CD4-positive, alpha-beta T cell (primary cell): Measurements from ENCODE around the gene SSBP3. TPM values are rescaled to one million over a fixed set of nuclear protein-coding genes. Genes with fewer than 3 reads are reported as not detected.

Experiments used
- ATAC-seq: fragments of 200-7000 bp; cut with Tn5 transposase; one replicate; pipeline ENCODE4 v1.10.0; 2022; ENCODE audit warnings: mild to moderate bottlenecking; ENCODE audit not compliant: poor library complexity
- CTCF ChIA-PET: fragments of 350-600 bp; sonication (Branson Sonifier 250); formaldehyde crosslinking; loops from one replicate; lab custom pipeline; 2021; ENCODE audit warnings: antibody characterized with exemption, inconsistent platforms; lab: Charles Lee
- POLR2A ChIA-PET: fragments of 350-600 bp; sonication (Branson Sonifier 250); formaldehyde crosslinking; loops from one replicate; lab custom pipeline; 2021; ENCODE audit warnings: antibody characterized with exemption, inconsistent platforms; lab: Charles Lee
- DNase-seq, 14 experiments: peaks; one replicate each; pipeline ENCODE4 v3.0.0-alpha.2; 2013 to 2020; ENCODE audit warnings: mixed read lengths in 2 of 14
- H3K27ac ChIP-seq, 2 donors: one replicate each; pipeline versions ENCODE4 v1.5.1 to v1.7.0; 2013; ENCODE audit warnings: low read length in 2 of 2, low read depth in 1 of 2, mild to moderate bottlenecking in 1 of 2
- H3K27me3 ChIP-seq, 2 experiments: 1 replicate in 1 of 2; 2 replicates in 1 of 2; pipeline versions ENCODE4 v1.6.1 to v1.7.0; 2013; ENCODE audit warnings: low read length in 2 of 2, control low read depth in 1 of 2, mild to moderate bottlenecking in 1 of 2, moderate library complexity in 1 of 2; ENCODE audit not compliant: insufficient read depth in 2 of 2, control insufficient read depth in 1 of 2
- H3K36me3 ChIP-seq: one replicate; pipeline ENCODE4 v1.6.1; 2013; ENCODE audit warnings: low read length, control low read depth; ENCODE audit not compliant: insufficient read depth
- H3K4me1 ChIP-seq: one replicate; pipeline ENCODE4 v1.6.1; 2013; ENCODE audit warnings: low read length, control low read depth; ENCODE audit not compliant: insufficient read depth
- H3K4me3 ChIP-seq: one replicate; pipeline ENCODE4 v1.5.1; 2013; ENCODE audit warnings: mild to moderate bottlenecking, low read length, moderate library complexity
- H3K9me3 ChIP-seq, 2 experiments: 1 replicate in 1 of 2; 2 replicates in 1 of 2; pipeline versions ENCODE4 v1.6.1 to v1.7.0; 2013; ENCODE audit warnings: low read length in 2 of 2, mild to moderate bottlenecking in 2 of 2, control low read depth in 1 of 2, moderate library complexity in 1 of 2; ENCODE audit not compliant: control insufficient read depth in 1 of 2, insufficient read depth in 1 of 2
- H3K27ac Mint-ChIP-seq: one replicate; pipeline ENCODE4 v1.8.0; 2020; ENCODE audit warnings: mixed read lengths
- H3K27me3 Mint-ChIP-seq: one replicate; pipeline ENCODE4 v1.8.0; 2021; ENCODE audit warnings: mixed read lengths
- H3K36me3 Mint-ChIP-seq: one replicate; pipeline ENCODE4 v1.8.0; 2021; ENCODE audit warnings: low read depth, mixed read lengths
- H3K4me1 Mint-ChIP-seq: one replicate; pipeline ENCODE4 v1.8.0; 2021; ENCODE audit warnings: low read depth, mixed read lengths
- H3K4me3 Mint-ChIP-seq: one replicate; pipeline ENCODE4 v1.8.0; 2020; ENCODE audit warnings: mild to moderate bottlenecking, mixed read lengths
- H3K9me3 Mint-ChIP-seq: one replicate; pipeline ENCODE4 v1.8.0; 2020; ENCODE audit warnings: mixed read lengths
- intact Hi-C, 2 experiments: fragments of 100-400 bp; cut with DNase I in 1 of 2; cut with micrococcal nuclease in 1 of 2; formaldehyde crosslinking; loops; one replicate each; pipeline versions ENCODE4 v1.15.1 to v1.9.0; 2023 to 2025; cut with DNase I, micrococcal nuclease
- total RNA-seq, 174 experiments: library from RNA in 2 of 174; stranded (reverse) in 2 of 174; gene quantifications; one replicate each; pipeline ENCODE4 v1.2.3 and lab custom pipeline; 2021 to 2026
- TF ChIP-seq, protein P1 (sequence below): fragments of 200-600 bp; IDR thresholded peaks from one replicate; pipeline ENCODE4 v1.8.0; 2022; ENCODE audit warnings: antibody characterized with exemption, mild to moderate bottlenecking

Gene SSBP3
- total RNA-seq, 2 experiments from 2014 or later = 50.6 to 52.4 TPM

DNA sequence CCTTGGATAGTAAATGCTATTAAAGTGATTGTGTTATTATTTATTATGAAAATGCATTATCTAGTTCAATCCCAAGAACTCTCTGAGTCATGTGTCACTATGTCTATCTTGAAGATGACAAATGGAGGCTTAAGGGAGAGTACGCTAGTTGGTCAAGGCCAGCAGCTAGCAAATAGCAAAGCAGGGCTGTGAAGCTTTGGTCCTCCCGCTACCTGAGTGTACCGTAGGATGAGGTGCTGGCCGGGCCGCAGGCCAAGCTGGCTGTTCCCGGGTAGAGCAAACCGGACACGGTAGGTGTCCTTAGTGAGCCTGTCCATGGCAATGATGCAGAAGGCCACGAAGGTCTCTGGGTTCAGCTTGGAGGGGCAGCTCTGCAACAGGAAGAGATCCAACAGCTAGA lies 215.7 kb downstream of the SSBP3 start:
- DNase-seq = no peak

DNA sequence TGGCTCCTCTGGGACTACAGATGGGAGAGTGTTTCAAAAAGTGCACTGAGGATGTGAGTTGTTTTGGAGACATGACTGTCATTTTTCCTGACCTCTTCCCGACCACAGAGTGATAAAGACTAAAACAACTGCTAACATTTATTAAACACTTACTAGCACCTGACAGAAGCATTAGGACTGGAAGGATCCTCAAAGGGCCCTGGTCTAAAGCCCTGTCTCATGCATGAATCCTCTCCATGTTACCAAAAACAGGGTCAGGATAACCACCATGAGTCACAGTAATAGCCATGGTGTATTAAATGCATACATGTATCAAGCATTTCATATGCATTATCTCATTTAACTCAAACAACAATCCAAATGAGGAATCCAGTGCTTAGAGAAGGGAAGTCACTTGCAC lies 217.9 kb downstream of the SSBP3 start:
- Histone ChIP-seq H3K4me3 (no peak overlapping the region), H3K36me3 (peaks cover 22% of the 10 kb centered on the region), H3K4me1 (no peaks in the 10 kb centered on the region), H3K27ac (no peak overlapping the region), H3K27me3 (no peaks in the 10 kb centered on the region), H3K9me3 (no peaks in the 10 kb centered on the region)
- no peak for DNase-seq
- H3K4me3 Mint-ChIP-seq = no peak overlapping the region
- CTCF ChIA-PET = no interaction called here
- TF ChIP-seq, protein P1, sequence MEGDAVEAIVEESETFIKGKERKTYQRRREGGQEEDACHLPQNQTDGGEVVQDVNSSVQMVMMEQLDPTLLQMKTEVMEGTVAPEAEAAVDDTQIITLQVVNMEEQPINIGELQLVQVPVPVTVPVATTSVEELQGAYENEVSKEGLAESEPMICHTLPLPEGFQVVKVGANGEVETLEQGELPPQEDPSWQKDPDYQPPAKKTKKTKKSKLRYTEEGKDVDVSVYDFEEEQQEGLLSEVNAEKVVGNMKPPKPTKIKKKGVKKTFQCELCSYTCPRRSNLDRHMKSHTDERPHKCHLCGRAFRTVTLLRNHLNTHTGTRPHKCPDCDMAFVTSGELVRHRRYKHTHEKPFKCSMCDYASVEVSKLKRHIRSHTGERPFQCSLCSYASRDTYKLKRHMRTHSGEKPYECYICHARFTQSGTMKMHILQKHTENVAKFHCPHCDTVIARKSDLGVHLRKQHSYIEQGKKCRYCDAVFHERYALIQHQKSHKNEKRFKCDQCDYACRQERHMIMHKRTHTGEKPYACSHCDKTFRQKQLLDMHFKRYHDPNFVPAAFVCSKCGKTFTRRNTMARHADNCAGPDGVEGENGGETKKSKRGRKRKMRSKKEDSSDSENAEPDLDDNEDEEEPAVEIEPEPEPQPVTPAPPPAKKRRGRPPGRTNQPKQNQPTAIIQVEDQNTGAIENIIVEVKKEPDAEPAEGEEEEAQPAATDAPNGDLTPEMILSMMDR = no peak
- no peak for ATAC-seq
- H3K4me1 Mint-ChIP-seq = no peaks in the 10 kb centered on the region
- no peaks in the 10 kb centered on the region for H3K27me3 Mint-ChIP-seq
- peaks cover 71% of the 10 kb centered on the region for H3K36me3 Mint-ChIP-seq
- no peak overlapping the region for H3K27ac Mint-ChIP-seq
- no peaks in the 10 kb centered on the region for H3K9me3 Mint-ChIP-seq
- intact Hi-C loops = no loop called here
- POLR2A ChIA-PET = interaction anchor here (1.4 kb wide), 1 partner anchor 12 kb away, joined by 3 read pairs; the partner anchor contains the start of genes CYB5RL and MRPL37

More for the DNA sequence above, 215.7 kb downstream of the SSBP3 start:
- no peaks in the 10 kb centered on the region for H3K4me1 Mint-ChIP-seq
- ChIA-PET CTCF (no interaction called here), POLR2A (interaction anchor here (0.6 kb wide), 1 partner anchor 10 kb away, joined by 3 read pairs; the partner anchor contains the start of genes CYB5RL and MRPL37)
- intact Hi-C loops = loop anchor here in 1 of 2 experiments (2.0 kb wide), 1 partner anchor 24 kb away; no protein-coding TSS in a partner anchor
- no peaks in the 10 kb centered on the region for H3K9me3 ChIP-seq
- no peak for ATAC-seq
- no peak overlapping the region for H3K4me3 ChIP-seq
- H3K9me3 Mint-ChIP-seq = no peaks in the 10 kb centered on the region
- H3K36me3 Mint-ChIP-seq = peaks cover 79% of the 10 kb centered on the region
- TF ChIP-seq, protein P1 = no peak
- H3K36me3 ChIP-seq = peaks cover 38% of the 10 kb centered on the region
- no peak overlapping the region for H3K27ac Mint-ChIP-seq
- no peaks in the 10 kb centered on the region for H3K4me1 ChIP-seq
- H3K27me3 Mint-ChIP-seq = no peaks in the 10 kb centered on the region
- H3K4me3 Mint-ChIP-seq = no peak overlapping the region
- H3K27ac ChIP-seq = no peak overlapping the region
- H3K27me3 ChIP-seq = no peaks in the 10 kb centered on the region

GRCh38 chr1:54186056-54186455 lies 220.1 kb downstream of the SSBP3 start:
- DNase-seq = no peak
- no peak for ATAC-seq
- no peaks in the 10 kb centered on the region for H3K27me3 Mint-ChIP-seq
- no peak overlapping the region for H3K4me3 Mint-ChIP-seq
- TF ChIP-seq, protein P1 = no peak
- no peak overlapping the region for H3K27ac ChIP-seq
- H3K4me1 Mint-ChIP-seq = no peaks in the 10 kb centered on the region
- no peak overlapping the region for H3K4me3 ChIP-seq
- H3K27me3 ChIP-seq = no peaks in the 10 kb centered on the region
- intact Hi-C loops = no loop called here
- no peaks in the 10 kb centered on the region for H3K4me1 ChIP-seq
- H3K9me3 Mint-ChIP-seq = no peaks in the 10 kb centered on the region
- H3K36me3 ChIP-seq = peaks cover 11% of the 10 kb centered on the region
- H3K27ac Mint-ChIP-seq = no peak overlapping the region
- ChIA-PET POLR2A (no interaction called here), CTCF (no interaction called here)
- H3K9me3 ChIP-seq = no peaks in the 10 kb centered on the region
- peaks cover 56% of the 10 kb centered on the region for H3K36me3 Mint-ChIP-seq
